ENCODE data around the gene PXDN.
"Not testable (repeated sequence)": the region's sequence is repeated elsewhere in the genome, so short reads cannot be mapped to it uniquely, and the experiment has no call there.

Gene PXDN

DNA sequence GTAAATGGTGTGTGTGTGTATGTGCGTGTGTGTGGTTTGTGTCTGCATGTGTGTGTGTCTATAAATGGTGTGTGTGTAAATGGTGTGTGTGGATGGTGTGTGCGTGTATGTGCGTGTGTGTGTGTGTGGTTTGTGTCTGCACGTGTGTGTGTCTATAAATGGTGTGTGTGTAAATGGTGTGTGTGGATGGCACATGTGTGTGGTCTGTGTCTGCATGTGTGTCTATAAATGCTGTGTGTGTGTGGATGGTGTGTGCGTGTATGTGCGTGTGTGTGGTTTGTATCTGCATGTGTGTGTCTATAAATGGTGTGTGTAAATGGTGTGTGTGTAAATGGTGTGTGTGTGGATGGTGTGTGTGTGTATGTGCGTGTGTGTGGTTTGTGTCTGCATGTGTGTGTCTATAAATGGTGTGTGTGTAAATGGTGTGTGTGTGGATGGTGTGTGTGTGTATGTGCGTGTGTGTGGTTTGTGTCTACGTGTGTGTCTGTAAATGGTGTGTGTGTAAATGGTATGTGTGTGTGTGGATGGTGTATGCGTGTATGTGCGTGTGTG is 64.8 kb downstream of the PXDN start:
- not testable (repeated sequence) for FAIRE-seq

DNA sequence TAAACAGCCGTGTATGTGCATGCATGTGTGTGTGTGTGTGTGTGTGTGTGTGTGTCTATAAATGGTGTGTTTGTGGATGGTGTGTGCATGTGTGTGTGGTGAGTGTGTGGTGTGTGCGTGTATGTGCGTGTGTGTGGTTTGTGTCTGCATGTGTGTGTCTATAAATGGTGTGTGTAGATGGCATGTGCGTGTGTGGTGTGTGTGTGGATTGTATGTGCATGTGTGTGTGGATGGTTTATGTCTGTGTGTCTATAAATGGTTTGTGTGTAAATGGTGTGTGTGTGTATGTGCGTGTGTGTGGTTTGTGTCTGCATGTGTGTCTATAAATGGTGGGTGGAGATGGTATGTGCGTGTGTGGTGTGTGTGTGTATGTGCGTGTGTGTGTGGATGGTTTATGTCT is 65.2 kb downstream of the PXDN start:
- FAIRE-seq = not testable (repeated sequence)

DNA sequence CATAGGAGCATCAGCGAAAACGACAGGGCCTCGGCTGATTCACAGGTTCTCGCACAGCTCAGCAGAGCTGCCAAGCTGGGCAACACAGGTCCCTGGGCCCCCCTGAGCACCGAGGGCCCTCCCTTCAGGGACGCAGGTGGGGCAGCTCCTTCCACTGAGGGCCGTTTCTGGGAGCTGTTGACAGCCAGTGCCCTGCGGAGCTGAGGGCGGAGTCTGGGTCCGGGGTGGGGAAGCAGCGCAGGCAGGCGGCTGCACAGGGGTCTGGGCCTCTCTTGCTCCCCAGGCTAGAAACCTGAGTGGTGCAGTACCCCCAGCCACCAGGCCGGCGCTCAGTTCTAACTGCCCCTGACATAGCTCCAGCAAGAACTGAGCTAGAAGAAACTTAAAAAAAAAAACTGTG is 65.7 kb downstream of the PXDN start:
- FAIRE-seq = no peak

DNA sequence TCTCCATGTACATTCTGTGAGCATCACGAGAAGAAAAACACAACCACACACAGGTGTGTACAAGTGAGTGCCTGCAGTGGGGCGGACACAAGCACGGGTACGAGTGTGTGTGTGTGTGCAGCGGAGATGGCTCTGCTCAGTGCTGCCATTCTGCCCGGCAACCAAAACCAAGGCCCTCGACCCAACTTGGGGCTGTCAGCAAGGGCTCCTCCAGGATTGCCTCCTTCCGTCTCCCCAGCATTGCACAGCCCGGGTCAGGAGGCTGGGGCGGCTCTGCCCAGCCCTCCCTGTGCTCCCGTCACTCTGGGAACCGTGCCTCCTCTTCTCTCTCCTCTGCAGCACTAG is 66.5 kb downstream of the PXDN start:
- no peak for FAIRE-seq

DNA sequence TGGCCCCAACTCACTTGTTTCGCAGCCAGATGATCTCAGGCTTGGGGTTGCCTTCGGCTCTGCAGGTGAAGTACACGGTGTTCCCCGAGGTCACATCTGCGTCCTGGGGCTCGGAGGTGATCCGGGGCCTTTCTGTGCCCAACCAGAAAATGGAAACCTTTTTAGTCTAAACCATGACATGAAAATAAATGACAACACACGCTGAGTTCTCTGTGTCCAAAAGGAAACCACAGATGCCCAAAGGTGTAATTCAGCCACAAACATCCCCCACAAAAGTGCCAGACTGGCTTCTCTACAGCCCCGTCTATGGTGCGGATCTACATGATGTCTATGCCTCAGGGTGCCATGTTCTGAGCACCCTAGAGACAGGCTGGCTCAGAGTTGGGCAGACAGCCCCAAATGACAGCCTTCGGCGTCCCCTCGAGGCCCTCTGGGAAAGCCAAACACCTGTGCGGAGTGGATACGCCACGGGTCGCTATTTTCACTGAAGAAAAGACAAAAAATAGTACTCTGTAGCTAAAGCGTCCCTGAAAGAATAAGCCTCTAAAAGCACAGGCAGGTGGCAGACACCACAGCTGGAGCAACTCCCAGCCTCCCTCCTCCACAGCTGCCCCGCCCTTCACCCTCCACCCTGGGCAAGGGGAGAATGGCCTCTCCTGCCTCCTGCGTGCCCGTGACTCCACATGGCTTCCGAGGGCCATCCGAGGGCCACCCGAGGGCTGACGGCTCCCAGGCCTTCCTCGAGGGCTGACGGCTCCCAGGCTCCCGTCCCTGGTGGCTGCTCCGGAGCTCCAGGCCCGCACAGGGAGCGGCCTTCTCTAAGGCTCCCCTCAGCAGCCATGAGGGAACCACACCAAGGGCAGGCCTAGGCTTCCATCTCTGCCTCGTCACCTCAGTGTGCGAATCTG is 67.1 kb downstream of the PXDN start:
- no peak for FAIRE-seq

DNA sequence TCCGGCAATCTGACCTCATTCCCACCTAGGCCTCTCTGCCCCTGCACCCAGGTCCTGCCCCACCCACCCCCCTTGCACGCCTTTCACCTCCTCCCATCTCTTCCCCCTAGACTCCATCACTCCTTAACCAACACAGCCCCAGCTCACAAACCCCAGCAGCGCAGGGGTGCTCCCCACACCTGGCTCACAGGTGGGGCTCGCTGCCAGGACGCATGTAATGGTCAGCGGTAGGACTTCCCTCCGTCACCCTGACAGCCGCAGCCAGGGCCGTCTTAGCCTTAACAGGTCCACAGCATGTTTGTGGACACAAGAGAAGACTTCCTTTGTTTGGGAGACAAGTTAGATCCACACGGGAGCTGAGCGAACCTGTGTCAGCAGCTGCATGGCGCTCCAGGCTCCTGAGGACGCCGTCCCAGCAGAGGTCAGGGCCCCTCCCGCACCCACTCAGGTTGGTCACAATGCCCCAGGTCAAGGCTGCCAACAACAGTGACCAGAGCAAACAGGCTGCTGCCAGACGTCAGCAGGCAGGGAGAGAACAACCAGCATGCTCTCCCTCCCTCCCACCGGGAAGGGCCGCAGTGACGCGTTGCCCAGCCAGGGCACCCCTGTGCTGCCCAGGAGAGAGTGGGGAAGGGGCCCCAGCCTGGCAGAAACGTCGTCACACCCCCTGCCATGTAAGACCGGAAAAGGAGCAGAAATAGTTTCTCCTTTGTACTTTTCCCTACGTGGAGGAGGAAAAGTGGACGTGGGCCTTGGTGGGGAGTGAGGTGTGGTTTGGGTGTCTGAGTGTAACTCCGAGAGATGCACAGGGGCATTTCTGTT is 68.0 kb downstream of the PXDN start:
- FAIRE-seq = no peak

DNA sequence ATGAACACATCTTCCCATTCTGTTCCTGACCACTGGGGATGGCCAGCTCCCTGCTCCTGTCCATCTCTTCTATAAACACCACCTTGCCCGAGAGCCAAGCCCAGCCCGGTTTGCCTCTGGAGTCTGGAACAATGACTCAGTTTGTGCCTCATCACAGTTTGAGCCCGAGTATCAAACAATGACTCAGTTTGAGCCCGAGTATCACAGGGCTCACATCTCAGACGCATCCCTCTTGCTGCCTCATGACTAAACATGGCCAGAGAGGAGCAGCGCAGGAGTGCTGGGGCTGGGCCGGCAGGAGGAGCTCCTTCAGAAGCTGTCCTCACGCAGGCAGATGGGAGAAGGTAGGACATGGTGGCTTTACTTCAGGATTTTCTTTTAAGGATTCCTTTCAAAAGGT is 68.7 kb downstream of the PXDN start:
- no peak for FAIRE-seq

DNA sequence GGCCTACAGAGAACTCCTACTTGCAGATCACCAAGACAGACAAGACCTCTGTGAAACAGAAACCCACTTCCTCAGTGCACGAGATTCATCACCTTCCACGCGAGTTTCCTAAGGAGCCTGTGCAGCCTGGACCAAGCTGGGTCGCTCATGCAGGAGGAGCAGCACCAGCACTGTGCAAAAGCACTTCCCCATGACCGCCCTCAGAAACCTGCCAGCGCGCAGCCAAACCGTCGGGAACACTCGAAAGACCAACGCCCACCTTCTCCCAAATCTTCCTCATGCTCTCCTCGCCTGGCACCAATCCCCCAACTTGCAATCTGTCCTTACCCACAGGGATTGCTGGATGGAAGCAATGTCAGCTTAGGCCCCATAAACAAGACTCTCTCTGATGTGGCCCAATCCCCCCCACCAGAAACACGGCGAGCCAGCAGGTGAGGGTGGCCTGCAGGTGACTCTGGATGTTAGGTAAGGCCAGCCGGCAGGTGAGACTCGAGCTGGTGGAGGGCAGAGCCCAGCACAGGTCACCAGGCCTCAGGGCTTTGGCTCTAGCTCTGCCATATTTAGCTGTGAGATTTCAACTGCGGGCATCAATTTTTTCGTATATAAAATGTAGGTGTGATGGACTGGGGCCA is 69.4 kb downstream of the PXDN start:
- no peak for FAIRE-seq

DNA sequence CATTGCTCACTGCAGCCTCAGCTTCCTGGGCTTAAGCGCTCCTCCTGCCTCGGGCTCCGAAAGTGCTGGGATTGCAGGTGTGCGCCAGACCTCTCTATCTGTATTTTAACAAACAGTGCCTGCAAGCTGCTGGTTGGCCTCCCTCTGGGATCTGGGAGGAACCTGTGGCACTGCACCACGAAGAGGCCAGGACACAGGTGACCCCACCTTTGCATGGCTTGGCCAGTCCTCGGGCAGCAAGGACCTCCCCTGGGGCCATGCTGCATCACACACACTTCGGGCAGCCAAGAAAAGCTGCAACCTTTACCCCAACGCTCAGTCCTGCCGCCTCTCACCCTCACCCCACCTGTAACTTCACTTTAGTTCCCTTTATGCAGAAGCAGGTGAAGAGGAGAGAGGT is 70.0 kb downstream of the PXDN start:
- no peak for FAIRE-seq

DNA sequence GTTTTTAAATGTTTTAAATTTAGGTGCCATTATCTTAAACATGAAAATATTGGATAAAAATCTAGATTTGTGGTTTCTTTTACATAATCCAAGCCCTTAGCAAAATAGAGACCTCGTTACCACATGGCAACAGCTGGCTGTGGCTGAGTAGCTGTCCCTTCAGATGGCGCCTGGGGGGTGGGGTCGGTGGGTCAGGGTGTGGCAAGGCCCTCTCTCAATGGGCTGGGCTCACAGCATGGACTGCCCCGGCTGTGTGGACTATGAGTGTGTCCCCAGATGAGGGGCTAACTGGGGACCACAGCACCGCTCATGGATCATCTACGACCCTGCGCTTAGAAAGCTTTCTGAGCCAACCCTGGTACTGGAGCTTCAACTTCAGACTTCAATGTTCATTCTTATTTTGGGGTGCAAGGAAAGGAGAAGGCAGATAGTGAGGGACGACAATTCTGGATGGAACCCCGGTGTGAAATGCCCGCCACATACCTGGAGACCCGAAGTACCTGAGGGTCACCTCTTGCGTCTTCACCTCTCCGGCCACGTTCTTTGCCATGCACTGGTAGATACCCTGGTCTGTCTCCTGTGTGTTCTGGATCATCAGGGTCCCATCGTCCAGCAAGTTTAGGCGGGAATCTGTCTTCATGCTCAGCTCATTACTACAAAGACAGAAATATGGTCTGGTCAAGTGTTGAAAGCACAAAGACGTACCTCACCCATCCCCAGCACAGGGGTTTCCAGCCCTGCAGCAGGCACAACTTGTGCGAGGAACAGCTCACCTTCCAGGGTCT is 71.0 kb downstream of the PXDN start:
- no peak for FAIRE-seq

DNA sequence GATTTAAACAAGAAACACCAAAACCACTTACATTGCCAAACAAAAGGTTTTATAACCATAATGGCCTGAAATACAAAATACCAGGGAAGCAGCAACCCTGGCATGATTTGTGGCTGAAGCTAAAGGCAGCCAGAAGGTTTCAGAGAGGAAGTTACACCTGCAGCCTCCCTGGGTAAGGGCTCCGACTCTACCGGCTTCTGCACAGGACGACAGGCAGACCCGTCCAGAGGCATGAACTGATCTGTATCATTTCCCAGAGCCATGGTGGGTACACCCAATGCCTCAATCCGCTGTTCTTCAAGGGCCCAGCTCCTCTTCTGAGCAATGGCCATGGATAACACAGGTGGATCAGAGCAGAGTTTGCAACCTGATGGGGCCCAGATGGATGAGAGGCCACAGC is 71.6 kb downstream of the PXDN start:
- no peak for FAIRE-seq

DNA sequence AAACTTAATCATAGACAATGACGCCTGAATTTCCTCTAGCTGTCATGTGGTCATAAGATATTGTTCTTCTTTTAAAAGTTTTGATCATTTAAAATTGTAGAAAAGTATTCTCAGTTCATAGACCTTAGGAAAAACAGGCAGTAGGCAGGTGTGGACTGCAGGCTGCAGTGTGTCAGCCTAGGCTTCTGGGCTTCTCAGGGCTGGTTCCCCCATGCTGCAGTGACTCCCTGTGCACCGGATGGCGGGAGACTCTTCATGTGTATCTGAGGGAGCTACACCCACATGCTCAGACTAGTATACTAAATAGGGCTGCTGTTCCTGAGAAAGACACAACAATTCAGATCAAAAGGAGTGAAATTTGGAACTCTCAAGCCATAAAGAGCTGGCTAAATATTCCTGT is 72.4 kb downstream of the PXDN start:
- FAIRE-seq = no peak

DNA sequence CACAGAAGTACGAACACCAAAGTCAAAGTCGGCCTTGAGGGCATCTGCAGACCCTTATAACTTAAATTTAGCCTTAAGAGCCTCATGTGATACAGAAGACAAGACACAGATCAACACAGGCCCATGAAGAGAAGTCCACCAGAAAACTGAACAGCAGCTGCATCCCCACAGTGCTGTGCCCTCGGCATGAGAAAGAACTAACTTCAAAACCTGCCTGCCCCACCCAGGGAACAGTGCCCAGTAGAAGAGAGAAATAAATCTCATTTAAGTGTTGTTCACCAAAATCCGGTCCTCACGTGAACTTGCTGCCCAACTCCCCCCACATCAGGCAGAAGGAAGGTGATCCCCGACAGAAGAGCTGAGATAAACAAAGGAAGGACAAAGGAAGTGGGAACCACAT is 73.7 kb downstream of the PXDN start:
- FAIRE-seq = no peak

DNA sequence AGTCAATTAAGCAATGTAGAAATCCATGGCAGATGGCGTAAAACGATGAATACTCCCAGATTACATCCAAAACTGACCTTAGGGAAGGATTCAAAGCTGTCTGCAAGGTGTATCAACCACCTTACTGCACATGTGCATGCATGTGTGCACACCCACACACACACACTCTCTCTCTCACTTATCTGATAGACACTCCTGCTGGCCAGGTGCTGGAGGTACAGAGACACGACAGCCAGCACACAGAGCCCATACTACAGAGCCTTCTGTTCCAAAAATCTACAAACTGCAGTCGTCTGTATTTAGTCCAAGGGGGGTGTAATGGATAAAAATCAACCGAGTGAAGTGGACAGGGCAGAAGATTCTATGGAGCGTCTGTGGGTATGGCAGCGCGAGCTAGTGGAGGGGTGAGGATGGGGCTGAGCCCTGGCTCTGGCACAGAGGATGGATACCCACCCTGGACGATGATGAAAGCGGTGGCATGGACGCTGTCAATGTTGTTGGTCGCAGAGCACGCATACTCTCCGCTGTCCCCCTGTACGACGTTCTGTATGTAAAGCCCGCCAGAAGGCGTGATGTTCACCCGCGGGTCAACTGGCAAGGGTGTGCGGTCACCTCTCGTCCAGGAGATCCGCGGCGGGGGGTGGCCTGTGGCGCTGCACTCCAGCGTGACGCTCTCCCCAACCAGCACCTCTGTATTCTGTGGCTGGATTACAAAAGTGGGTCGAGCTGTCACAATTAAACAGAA is 78.4 kb downstream of the PXDN start:
- no peak for FAIRE-seq

DNA sequence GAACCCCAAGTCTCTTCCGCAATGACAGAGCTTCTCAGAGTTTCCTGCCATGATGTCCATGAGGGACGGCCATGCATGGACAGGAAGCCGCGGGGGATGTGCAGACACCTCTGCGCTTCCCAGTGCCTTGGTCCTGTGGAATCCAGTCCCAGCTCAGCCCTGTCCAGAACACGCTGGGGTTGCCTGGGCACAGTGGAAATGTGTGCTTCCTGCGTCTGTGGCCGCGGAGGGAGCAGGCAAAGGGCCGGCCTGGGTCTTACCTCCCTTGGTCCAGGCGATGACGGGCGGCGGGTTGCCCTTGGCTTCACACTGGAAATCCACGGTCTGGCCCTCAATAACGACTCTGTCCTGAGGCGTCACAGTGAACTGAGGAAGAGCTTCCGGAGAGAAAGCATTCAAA is 79.6 kb downstream of the PXDN start:
- FAIRE-seq = no peak

DNA sequence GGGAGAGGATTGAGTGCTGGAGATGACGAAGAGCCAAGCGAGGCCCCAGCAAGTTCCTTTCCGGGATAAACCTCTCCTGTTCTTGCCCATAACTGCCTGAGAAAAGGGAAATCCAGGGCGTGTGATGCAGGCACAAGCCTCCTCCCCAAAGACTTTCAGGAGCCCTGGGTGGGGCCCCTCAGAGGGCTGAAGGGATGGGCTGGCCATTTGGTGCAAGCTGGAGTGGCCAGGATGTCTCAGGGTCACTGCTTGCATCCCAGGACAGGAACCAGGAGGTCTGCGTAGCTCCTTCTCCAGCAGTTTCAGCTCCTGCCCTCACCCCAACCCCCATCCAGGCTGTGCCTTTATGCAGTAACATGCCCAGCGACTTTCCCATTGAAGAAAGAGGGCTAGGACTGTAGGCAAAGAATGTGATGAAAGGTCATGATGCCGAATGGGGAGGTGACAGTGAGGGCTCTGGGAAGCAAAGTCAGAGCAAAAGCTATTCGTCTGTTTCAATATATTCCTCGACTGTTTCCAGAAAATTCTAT is 80.2 kb downstream of the PXDN start:
- no peak for FAIRE-seq

DNA sequence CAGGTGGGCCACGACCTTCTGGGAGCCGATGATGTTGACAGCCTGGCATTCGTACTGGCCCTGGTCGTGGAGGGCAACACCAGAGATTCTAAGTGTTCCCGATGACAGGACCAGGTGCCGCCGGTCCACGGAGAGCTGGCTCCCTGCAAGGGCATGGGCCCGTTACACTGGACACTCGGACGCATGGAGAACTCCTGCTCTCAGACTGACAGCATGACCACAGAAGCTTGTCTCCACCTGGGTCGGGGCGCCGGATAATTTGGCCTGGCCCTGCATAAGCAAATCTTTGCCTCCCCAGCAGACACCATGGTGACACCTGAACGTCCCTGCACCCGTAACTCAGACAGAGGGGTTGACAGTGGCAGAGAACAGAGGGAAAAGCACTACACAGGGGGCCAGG is 80.7 kb downstream of the PXDN start:
- no peak for FAIRE-seq

DNA sequence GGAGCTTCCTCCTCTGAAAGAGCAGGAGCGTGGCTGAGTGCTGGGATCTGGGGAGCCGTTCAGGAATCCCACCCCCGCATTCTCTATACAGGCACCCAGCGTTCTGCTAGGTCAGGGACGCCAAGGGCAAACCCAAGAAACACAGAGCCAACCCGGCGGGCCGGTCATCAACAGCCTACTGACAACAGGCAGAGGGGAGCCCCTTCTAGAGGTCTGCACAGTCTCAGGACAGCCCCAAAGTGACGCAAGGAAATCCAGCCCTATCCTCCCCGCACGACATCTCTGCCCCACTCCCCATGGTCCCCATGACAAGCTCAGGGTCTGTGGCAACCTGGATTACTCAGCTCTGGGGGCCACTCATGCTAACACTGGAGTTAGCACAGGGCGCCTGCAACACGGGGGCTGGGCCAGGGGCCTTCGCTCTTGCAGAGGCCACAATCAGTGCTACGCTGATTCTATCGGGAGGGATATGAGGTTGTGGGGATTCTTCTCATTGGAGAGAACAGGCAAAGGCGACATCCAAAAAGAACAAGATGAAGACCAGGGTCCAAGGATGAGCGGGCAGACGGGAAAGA is 81.6 kb downstream of the PXDN start:
- no peak for FAIRE-seq

DNA sequence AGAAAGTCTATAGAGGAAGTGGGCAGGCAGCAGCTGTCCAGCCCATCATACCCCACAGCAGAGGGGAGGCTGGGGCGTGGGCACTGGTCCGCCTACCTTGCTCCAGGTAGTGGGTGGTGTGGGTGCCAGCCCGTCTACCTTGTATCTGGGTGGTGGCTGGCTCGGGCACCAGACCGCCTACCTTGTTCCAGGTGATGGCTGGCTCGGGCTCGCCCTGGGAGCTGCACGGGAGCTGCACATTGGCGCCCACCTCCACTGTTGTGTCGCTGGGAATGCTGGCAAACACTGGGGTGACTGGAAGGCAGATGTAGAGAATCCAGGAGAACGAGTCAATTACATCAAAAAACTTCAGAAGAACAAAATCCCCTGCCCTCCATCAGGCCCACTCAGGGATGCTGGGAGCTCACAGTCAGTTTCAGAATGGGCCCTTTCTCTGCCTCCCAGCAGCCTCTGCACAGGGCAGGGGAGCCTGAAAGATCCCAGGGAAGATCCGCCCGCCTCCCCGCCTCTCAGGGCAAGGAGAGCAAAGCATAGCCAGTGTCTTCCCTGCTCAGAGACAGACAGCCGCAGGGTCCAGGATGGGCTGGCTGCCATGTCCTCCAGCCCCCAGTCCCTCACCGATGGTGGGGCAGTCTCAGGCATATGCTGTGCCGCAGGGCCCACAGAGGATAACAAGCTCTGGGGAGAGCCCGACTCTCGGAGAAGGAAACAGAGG is 82.3 kb downstream of the PXDN start:
- FAIRE-seq = no peak
